ENCODE measurements around the gene MRPS18A. TPM values are rescaled to one million over a fixed set of nuclear protein-coding genes. Genes with fewer than 3 reads are reported as not detected.
A peak's percentile ranks its signal among the peaks of the same experiment; 100 is the strongest.
"Not testable (repeated sequence)": the region's sequence is repeated elsewhere in the genome, so short reads cannot be mapped to it uniquely, and the experiment has no call there.

MRPS18A gene
- total RNA-seq, 1 experiment from 2014 or later: 54.1 TPM

DNA sequence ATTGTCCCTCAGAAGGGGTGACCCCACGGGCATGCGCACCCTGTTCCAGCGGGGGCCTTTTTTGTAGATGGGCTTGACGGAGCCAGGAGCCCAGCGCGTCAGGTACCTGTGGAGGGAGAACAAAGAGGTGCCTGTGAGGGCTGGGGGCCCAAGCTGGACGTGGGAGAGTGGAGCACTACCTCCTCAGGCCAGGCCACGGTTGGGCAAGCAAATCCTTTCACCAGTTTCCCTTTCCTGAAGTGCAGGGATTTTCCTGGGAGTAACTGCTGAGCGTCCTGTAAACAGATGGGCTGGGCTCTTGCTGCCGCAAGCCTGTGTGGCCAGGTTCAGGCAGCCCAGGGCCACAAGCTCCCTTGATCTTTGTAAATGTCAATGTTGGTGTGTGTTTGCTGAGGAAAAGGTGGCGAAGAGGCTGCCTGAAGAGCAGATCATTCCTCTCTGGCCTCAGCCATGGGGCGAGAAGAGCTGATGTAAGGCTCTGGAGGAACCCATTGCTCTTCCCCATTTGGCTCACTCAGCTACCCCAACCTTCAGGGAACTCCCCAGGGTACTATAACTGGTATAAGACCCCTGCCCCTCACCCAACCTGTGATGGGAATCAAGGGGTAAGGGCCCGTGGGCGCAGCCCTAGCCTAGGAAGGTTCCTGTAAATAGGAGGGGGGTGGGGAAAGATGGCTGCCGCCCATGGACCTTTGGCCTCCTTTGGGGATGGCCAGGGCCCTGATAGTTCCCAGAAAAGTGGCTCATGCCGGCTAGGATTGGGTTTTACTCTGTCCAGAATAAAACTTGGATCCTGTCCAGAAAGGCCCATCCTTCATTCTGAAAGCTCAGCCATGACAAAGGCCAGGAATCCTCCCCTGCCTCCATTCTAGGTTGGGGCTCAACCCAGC lies 15.5 kb downstream of the MRPS18A start:
- no peak for DNase-seq (ENCODE audit: extremely low read depth, low read depth)

GRCh38 chr6:43671011-43671800 lies 16.4 kb downstream of the MRPS18A start:
- no peak for DNase-seq (ENCODE audit: extremely low read depth, low read depth)

DNA sequence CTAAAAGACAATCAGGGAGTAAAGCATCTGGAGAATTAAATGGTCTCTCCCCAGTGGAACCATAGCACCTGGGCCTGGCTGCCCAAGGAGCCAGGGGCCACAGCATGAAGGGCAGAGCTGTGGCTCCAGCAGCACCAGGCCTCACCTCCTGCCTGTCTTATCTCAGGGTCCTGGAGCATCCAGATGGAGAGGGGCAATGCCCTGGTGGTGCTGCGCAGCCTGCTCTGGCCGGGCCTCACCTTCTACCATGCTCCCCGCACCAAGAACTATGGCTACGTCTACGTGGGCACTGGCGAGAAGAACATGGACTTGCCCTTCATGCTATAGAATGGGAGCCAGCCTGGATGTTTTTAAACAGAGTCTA lies 17.0 kb downstream of the MRPS18A start:
- no peak for DNase-seq (ENCODE audit: extremely low read depth, low read depth)

- no peak for DNase-seq (ENCODE audit: extremely low read depth, low read depth)
These were observed 17.5 kb downstream of the MRPS18A start for GRCh38 chr6:43669922-43670622.

DNA sequence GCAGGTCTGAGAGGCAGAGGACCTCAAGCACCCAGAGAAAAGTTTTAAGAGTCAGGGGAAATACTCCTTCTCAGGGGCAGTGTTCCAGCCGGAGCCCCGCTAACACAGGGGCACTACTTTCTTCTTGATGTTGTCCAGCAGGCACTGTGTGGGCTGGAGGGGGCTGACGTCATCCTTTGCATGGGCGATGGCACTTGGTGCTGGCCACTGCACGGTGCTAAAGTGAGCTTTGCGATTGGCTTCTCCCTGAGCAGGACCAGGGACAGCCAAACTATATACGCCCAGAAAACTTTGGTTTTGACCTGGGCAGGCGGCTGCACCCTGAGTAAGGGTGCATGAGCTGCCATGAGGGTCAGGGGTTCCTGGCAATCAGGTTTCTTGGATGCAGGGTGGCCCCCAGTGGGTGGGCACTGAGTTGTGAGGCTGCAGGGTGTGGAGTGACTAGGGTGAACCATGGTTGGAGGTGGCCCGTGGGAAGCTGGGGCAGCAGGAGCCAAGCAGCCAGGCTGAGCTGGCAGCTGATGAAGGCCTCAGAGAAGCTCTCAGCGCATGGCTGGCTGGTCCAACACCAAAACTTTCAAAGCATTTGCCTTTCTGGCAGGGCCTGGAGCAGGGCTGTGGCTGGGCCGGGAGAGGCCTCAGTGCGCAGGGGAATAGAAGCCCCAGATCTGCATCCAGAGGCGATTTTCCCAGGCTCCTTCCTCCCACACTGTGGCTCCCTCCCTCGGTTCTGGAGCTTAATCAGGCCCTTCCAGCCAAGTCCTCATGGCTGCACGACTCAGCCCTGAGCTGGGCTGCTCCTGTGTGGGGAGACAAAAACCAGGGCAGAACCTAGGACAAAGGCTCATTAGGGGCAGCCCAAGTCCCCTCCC lies 18.3 kb downstream of the MRPS18A start:
- no peak for DNase-seq (ENCODE audit: extremely low read depth, low read depth)

GRCh38 chr6:43668151-43669028 lies 19.2 kb downstream of the MRPS18A start:
- DNase-seq (ENCODE audit: extremely low read depth, low read depth): peak; percentile 33

- peak; percentile 64 for DNase-seq (ENCODE audit: extremely low read depth, low read depth)
These were observed 20.1 kb downstream of the MRPS18A start for GRCh38 chr6:43667245-43668150.

- no peak for DNase-seq (ENCODE audit: extremely low read depth, low read depth)
These were observed 21.2 kb downstream of the MRPS18A start for GRCh38 chr6:43666196-43666920.

DNA sequence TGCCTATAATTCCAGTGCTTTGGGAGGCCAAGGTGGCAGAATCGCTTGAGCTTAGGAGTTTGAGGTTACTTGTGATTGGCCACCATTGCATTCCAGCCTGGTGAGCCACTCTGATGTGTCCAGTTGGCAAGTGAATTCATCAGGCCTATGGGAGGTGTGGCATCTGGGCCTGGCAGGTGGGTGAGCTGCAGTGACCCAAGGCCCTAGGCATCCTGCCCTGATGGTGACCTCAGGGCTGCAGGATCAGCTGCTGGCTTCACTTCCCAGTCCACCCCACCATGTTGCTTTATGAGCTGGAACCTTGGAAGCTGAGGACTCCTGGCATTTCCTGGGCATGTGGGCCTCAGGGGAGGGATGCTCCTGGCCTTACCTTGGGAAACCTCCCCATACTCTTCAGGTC lies 22.2 kb downstream of the MRPS18A start:
- DNase-seq (ENCODE audit: extremely low read depth, low read depth): no peak

- DNase-seq (ENCODE audit: extremely low read depth, low read depth): not testable (repeated sequence)
These were observed 24.6 kb downstream of the MRPS18A start for GRCh38 chr6:43662948-43663347.

DNA sequence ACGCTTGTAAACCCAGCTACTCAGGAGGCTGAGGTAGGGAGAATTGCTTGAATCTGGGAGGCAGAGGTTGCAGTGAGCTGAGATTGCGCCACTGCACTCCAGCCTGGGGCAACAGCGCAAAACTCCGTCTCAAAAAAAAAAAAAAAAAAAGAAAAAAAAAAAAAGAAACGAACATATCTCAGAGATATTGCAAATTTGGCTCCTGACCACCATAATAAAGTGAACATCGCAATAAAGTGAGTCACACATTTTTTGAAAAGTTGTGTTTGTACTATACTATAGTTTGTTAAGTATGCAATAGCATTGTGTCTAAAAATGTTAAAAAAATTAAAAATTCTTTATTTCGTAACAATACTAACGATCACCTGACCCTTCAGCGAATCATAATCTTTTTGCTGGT lies 29.4 kb downstream of the MRPS18A start:
- no peak for DNase-seq (ENCODE audit: extremely low read depth, low read depth)

- no peak for DNase-seq (ENCODE audit: extremely low read depth, low read depth)
These were observed 30.3 kb downstream of the MRPS18A start for GRCh38 chr6:43657221-43657802.

DNA sequence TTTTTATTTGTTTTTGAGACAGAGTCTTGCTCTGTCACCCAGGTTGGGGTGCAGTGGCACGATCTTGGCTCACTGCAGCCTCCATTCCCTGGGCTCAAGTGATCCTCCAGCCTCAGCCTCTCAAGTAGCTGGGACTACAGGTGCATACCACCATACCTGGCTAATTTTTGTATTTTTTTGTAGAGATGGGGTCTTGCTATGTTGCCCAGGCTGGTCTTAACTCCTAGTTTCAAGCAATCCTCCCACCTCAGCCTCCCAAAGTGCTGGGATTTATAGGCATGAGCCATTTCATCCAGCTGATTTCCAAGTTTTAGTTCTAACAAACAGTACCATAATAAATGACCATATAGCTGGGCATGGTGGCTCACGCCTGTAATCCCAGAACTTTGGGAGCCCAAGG lies 34.8 kb downstream of the MRPS18A start:
- DNase-seq (ENCODE audit: extremely low read depth, low read depth): not testable (repeated sequence)

DNA sequence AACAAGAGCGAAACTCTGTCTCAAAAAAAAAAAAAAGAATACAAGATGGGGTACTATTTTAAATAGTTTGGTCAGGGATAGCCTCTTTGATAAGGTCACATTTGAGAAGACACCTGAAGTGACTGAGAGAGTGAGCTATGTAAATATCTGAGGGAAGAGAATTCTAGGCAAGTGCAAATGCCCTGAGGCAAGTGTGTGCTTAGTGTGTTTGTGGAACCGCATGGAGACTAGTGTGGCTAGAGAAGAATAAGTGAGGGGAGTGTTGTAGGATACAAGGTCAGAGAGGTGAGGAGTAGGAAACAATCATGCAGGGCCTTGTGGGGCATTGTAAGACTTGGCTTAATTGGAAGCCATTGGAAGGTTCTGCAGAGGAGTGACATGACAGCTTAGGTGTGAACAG lies 39.3 kb downstream of the MRPS18A start:
- DNase-seq (ENCODE audit: extremely low read depth, low read depth): no peak

DNA sequence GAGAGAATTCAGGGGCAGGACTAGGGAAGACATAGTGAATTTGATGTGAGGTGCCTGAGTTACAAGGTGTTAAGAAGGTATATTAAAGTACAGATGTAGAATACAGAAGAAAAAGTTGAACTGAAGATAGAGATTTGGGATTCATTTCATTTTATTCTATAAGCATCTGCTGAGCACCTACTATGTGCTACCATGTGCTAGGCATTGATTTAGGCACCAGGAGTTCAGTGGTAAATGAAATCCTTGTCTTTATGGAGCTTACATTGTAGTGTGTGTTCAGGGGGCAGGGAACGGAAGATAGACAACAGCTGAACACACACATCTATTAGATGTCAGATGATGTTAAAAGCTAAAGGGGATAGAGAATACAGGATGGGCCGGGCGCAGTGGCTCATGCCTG lies 40.0 kb downstream of the MRPS18A start:
- no peak for DNase-seq (ENCODE audit: extremely low read depth, low read depth)

DNA sequence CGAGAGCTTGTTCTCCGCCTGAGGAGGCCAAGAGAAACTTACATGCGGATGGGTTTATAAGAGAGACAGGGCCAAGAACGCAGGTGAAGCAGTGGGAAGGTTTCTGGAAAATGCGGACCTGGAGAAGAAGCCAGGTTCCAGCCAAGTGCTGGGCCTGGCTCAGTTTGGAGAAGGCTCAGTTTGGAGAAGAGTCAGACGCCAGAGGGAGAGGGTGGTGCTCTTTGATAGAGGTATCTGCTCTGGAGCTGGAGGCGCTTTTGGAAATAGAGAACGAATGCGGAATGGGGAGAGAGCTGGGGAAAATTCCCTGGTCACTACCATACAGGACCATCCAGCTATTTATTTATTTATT lies 42.0 kb downstream of the MRPS18A start:
- DNase-seq (ENCODE audit: extremely low read depth, low read depth): no peak

- no peak for DNase-seq (ENCODE audit: extremely low read depth, low read depth)
These were observed 42.5 kb downstream of the MRPS18A start, which contains the start of gene RSPH9 for GRCh38 chr6:43644940-43645612. TSS of gene RSPH9 (plus strand) at chr6:43645036. CDS start at chr6:43645099, 63 bp downstream.

Data from NCI-H460 (cell line).